Ishikawa (cell line): ENCODE data around the gene NCAPH2.

Source experiments
- CEBPB ChIP-seq: IDR thresholded peaks from 2 replicates; pipeline ENCODE4 v1.6.1; 2012
- CREB1 ChIP-seq: IDR thresholded peaks from 2 replicates; pipeline ENCODE4 v1.6.1; 2012; ENCODE audit warnings: low read depth
- EGR1 ChIP-seq: IDR thresholded peaks from 2 replicates; pipeline ENCODE4 v1.6.1; 2012
- EP300 ChIP-seq: IDR thresholded peaks from 2 replicates; pipeline ENCODE4 v1.6.1; 2012; ENCODE audit warnings: borderline replicate concordance
- FOXM1 ChIP-seq: IDR thresholded peaks from 2 replicates; pipeline ENCODE4 v1.6.1; 2012; ENCODE audit warnings: low read depth, borderline replicate concordance
- NFIC ChIP-seq: IDR thresholded peaks from 2 replicates; pipeline ENCODE4 v1.6.1; 2012
- RAD21 ChIP-seq: IDR thresholded peaks from 2 replicates; pipeline ENCODE4 v1.6.1; 2012; ENCODE audit warnings: low read depth
- REST ChIP-seq: IDR thresholded peaks from 2 replicates; pipeline ENCODE4 v1.6.1; 2012; ENCODE audit warnings: low read depth, mild to moderate bottlenecking
- TAF1 ChIP-seq: IDR thresholded peaks from 2 replicates; pipeline ENCODE4 v1.6.1; 2012; ENCODE audit warnings: low read depth, mild to moderate bottlenecking
- TCF12 ChIP-seq: IDR thresholded peaks from 2 replicates; pipeline ENCODE4 v1.6.1; 2012; ENCODE audit warnings: low read depth
- TEAD4 ChIP-seq: IDR thresholded peaks from 2 replicates; pipeline ENCODE4 v1.6.1; 2012
- USF1 ChIP-seq: IDR thresholded peaks from 2 replicates; pipeline ENCODE4 v1.6.1; 2012
- YY1 ChIP-seq: IDR thresholded peaks from 2 replicates; pipeline ENCODE4 v1.6.1; 2012; ENCODE audit warnings: low read depth
- ZBTB7A ChIP-seq: IDR thresholded peaks from 2 replicates; pipeline ENCODE4 v1.6.1; 2012; ENCODE audit warnings: low read depth
- TF ChIP-seq, protein P1 (sequence below): IDR thresholded peaks from 2 replicates; pipeline ENCODE4 v1.6.1; 2012

NCAPH2 gene

GRCh38 chr22:50525858-50526107 lies 17.8 kb downstream of the NCAPH2 start:
- TF ChIP-seq EGR1 = no peak
- no peak for TF ChIP-seq EP300
- no peak for TF ChIP-seq TAF1
- no peak for TF ChIP-seq FOXM1
- no peak for TF ChIP-seq USF1
- TF ChIP-seq REST = no peak; the same call in 1 of the 2 replicates
- no peak for TF ChIP-seq NFIC
- no peak for TF ChIP-seq CREB1
- TF ChIP-seq TEAD4 = no peak
- no peak for TF ChIP-seq ZBTB7A
- no peak for TF ChIP-seq CEBPB
- no peak for TF ChIP-seq RAD21
- TF ChIP-seq, protein P1, sequence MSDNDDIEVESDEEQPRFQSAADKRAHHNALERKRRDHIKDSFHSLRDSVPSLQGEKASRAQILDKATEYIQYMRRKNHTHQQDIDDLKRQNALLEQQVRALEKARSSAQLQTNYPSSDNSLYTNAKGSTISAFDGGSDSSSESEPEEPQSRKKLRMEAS = no peak
- no peak; the same call in 1 of the 2 replicates for TF ChIP-seq YY1
- no peak for TF ChIP-seq TCF12

DNA sequence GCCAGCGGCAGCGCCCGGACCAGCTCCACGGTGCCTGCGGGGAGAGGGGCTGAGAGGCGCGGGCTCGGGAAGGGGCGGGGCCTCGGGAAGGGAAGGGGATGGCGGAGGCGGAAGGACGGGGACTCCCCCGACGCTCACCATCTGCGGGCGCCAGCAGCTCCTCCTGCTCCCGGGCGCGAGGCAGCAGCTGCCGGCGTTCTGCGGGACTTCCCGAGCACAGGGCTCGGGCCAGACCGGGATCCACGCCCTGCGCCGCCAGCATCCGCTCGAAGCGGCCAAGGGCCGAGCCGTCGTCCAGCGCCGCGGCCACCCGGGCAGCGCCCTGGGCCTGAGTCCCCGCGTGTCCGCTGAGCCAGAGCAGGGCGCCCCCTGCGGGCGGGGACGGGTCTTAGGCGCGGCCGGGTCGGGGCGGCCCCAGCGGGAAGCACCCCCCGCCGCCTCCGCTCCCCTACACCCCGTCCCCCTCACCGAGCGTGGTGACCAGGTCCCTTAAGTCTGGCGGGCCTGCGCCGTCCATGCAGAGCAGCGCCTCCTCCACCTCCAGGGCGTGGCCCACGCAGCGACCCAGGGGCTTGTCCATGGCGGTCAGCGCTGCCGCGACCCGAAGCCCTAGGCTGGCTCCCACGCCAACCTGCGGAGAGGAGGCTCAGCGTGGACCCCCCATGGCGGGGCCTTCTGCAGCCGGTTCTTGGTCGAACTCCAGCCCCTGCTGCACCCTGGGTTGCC lies 18.2 kb downstream of the NCAPH2 start:
- TF ChIP-seq CREB1 (no peak), RAD21 (peak; percentile 8; the same call in 1 of the 2 replicates), YY1 (no peak), TAF1 (no peak), FOXM1 (no peak), REST (no peak), ZBTB7A (peak; percentile 80), USF1 (no peak)
- TF ChIP-seq, protein P1 = peak; percentile 52; the same call in 1 of the 2 replicates

DNA sequence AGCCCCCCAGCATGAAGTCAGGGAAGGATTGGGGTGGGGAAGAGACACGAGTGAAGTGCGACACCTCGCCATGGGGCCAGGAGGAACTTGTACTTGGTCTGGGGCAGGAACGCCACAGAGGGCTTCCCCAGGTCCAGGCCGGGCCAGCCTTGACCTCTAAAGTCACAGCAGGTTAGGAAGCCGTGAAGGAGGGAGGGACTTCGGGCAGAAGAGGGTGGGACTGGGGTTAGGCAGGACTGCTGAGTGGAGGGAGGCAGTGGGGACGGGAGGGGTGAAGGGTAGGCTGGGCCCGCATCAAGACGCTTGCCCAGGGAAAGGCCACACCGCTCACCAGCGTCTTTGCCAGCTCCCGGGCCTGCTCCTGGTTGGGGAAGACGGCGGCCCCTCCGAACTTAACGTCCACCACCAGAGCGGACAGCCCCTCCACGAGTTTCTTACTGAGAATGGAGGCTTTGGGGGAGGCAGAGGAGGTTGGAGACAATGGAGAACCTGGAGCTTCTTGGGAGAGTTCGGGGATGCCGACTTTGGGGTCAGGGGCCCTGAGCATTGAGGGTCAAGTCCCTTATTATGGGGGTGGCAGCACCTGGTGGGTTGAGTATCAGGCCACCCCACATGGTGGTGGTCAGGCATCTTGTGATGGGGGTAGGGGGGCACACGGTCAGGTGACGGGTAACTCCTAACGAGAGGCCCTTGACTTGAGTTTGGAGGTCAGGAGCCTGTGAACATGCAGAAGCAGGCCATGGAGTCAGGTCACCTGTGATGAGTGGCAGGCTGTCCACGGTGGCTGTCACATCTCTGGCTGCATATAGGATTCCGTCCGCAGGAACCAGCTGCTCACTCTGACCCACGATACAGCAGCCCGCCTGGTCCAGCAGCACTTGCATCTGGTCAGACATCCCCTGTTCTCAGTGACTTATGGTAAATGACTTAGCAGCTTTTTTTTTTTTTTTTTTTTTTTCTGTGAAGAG lies 19.1 kb downstream of the NCAPH2 start:
- TF ChIP-seq EP300 = no peak
- TF ChIP-seq TEAD4 = no peak
- TF ChIP-seq FOXM1 = no peak
- peak; percentile 43; the same call in 1 of the 2 replicates for TF ChIP-seq ZBTB7A
- no peak for TF ChIP-seq TAF1
- no peak for TF ChIP-seq YY1
- no peak for TF ChIP-seq NFIC

- TF ChIP-seq CEBPB = no peak
- no peak for TF ChIP-seq REST
- TF ChIP-seq EP300 = no peak
- TF ChIP-seq CREB1 = no peak
Observed at GRCh38 chr22:50527921-50528681, 20.1 kb downstream of the NCAPH2 start.
